H9 (cell line): Measurements from ENCODE around the gene CARD19. TPM values are rescaled to one million over a fixed set of nuclear protein-coding genes. Genes with fewer than 3 reads are reported as not detected.
A peak's percentile ranks its signal among the peaks of the same experiment; 100 is the strongest.

Experiments
- DNase-seq: peaks from one replicate; pipeline ENCODE4 v3.0.0-alpha.2; 2017
- H2AFZ ChIP-seq: one replicate; pipeline ENCODE4 v1.6.1; 2013; ENCODE audit warnings: mild to moderate bottlenecking, low read length, control low read depth, moderate library complexity
- H2AK5ac ChIP-seq: 2 replicates; pipeline ENCODE4 v1.6.1; 2013; ENCODE audit warnings: low read length, control low read depth, mixed read lengths; ENCODE audit not compliant: insufficient read length
- H2BK120ac ChIP-seq: one replicate; pipeline ENCODE4 v1.6.1; 2013; ENCODE audit warnings: low read depth, mild to moderate bottlenecking, low read length, control low read depth, inconsistent platforms; ENCODE audit not compliant: poor library complexity, severe bottlenecking
- H2BK12ac ChIP-seq: 2 replicates; pipeline ENCODE4 v1.6.1; 2013; ENCODE audit warnings: low read length, control low read depth, mixed read lengths, low read depth; ENCODE audit not compliant: insufficient read length
- H2BK15ac ChIP-seq: 2 replicates; pipeline ENCODE4 v1.6.1; 2013; ENCODE audit warnings: low read depth, low read length, control low read depth
- H2BK20ac ChIP-seq: one replicate; pipeline ENCODE4 v1.6.1; 2013; ENCODE audit warnings: low read depth, mild to moderate bottlenecking, low read length, control low read depth, inconsistent platforms; ENCODE audit not compliant: poor library complexity, severe bottlenecking
- H2BK5ac ChIP-seq: 2 replicates; pipeline ENCODE4 v1.6.1; 2013; ENCODE audit warnings: low read length, control low read depth, mixed read lengths; ENCODE audit not compliant: insufficient read length
- H3K14ac ChIP-seq: 2 replicates; pipeline ENCODE4 v1.6.1; 2013; ENCODE audit warnings: low read length, control low read depth; ENCODE audit not compliant: insufficient read depth
- H3K18ac ChIP-seq: 2 replicates; pipeline ENCODE4 v1.6.1; 2013; ENCODE audit warnings: low read depth, mild to moderate bottlenecking, mixed read lengths, low read length, control low read depth; ENCODE audit not compliant: insufficient read length
- H3K23ac ChIP-seq: 2 replicates; pipeline ENCODE4 v1.6.1; 2013; ENCODE audit warnings: low read length, control low read depth, mixed read lengths, low read depth; ENCODE audit not compliant: insufficient read length
- H3K23me2 ChIP-seq: 2 replicates; pipeline ENCODE4 v1.6.1; 2013; ENCODE audit warnings: low read depth, mild to moderate bottlenecking, mixed read lengths, low read length, control low read depth; ENCODE audit not compliant: insufficient read length, poor library complexity, severe bottlenecking
- H3K27ac ChIP-seq: 2 replicates; pipeline ENCODE4 v1.5.1; 2013; ENCODE audit warnings: low read length, control low read depth, mixed read lengths, low read depth; ENCODE audit not compliant: insufficient read length
- H3K27me3 ChIP-seq: 2 replicates; pipeline ENCODE4 v1.6.1; 2013; ENCODE audit warnings: low read length, control low read depth, inconsistent platforms; ENCODE audit not compliant: insufficient read depth
- H3K4ac ChIP-seq: 2 replicates; pipeline ENCODE4 v1.6.1; 2013; ENCODE audit warnings: low read depth, mild to moderate bottlenecking, control low read depth, inconsistent platforms, low read length, moderate library complexity
- H3K4me1 ChIP-seq: 2 replicates; pipeline ENCODE4 v1.6.1; 2013; ENCODE audit warnings: low read length, control low read depth, inconsistent platforms; ENCODE audit not compliant: insufficient read depth
- H3K4me2 ChIP-seq: 2 replicates; pipeline ENCODE4 v1.6.1; 2013; ENCODE audit warnings: low read length, control low read depth, mixed read lengths; ENCODE audit not compliant: insufficient read length, insufficient read depth
- H3K56ac ChIP-seq: 2 replicates; pipeline ENCODE4 v1.6.1; 2013; ENCODE audit warnings: low read depth, mild to moderate bottlenecking, mixed read lengths, low read length, control low read depth; ENCODE audit not compliant: insufficient read length
- H3K79me1 ChIP-seq: 2 replicates; pipeline ENCODE4 v1.6.1; 2013; ENCODE audit warnings: low read depth, mild to moderate bottlenecking, moderate library complexity, low read length, control low read depth, inconsistent platforms; ENCODE audit not compliant: insufficient read depth, poor library complexity, severe bottlenecking
- H3K79me2 ChIP-seq: 2 replicates; pipeline ENCODE4 v1.6.1; 2013; ENCODE audit warnings: low read length, control low read depth, inconsistent platforms; ENCODE audit not compliant: insufficient read depth
- H3K9ac ChIP-seq: 2 replicates; pipeline ENCODE4 v1.6.1; 2013; ENCODE audit warnings: low read length, control low read depth, mixed read lengths; ENCODE audit not compliant: insufficient read length; ENCODE audit errors: extremely low read depth
- H3K9me3 ChIP-seq: one replicate; pipeline ENCODE4 v1.6.1; 2013; ENCODE audit warnings: low read depth, low read length, inconsistent platforms; ENCODE audit not compliant: control insufficient read depth
- H3T11ph ChIP-seq: one replicate; pipeline ENCODE4 v1.6.1; 2013; ENCODE audit warnings: mild to moderate bottlenecking, low read length, control low read depth, inconsistent platforms
- H4K20me1 ChIP-seq: one replicate; pipeline ENCODE4 v1.6.1; 2013; ENCODE audit not compliant: control insufficient read depth, insufficient read length, insufficient read depth
- H4K5ac ChIP-seq: 2 replicates; pipeline ENCODE4 v1.6.1; 2013; ENCODE audit warnings: low read depth, mild to moderate bottlenecking, mixed read lengths, low read length, control low read depth; ENCODE audit not compliant: insufficient read length
- H4K8ac ChIP-seq: replicated peaks from 2 replicates; pipeline ENCODE4 v1.6.1; 2013; ENCODE audit warnings: low read length, control low read depth, mixed read lengths, low read depth; ENCODE audit not compliant: insufficient read length
- H4K91ac ChIP-seq: 2 replicates; pipeline ENCODE4 v1.6.1; 2013; ENCODE audit warnings: low read depth, mild to moderate bottlenecking, moderate library complexity, mixed read lengths, low read length, control low read depth; ENCODE audit not compliant: insufficient read length
- H3K27ac Mint-ChIP-seq, 3 experiments: 2 replicates in 2 of 3; 3 replicates in 1 of 3; pipeline ENCODE4 v1.8.0; 2020 to 2021; ENCODE audit warnings: mixed read lengths in 3 of 3, mild to moderate bottlenecking in 1 of 3, moderate library complexity in 1 of 3
- H3K27me3 Mint-ChIP-seq: 2 replicates; pipeline ENCODE4 v1.8.0; 2021; ENCODE audit warnings: low read depth, mild to moderate bottlenecking, moderate library complexity, mixed read lengths
- H3K36me3 Mint-ChIP-seq, 3 experiments: 2 replicates in 2 of 3; 3 replicates in 1 of 3; pipeline ENCODE4 v1.8.0; 2020 to 2021; ENCODE audit warnings: low read depth in 3 of 3, mixed read lengths in 3 of 3; ENCODE audit not compliant: insufficient read depth in 1 of 3
- H3K4me1 Mint-ChIP-seq, 2 experiments: 2 replicates each; pipeline ENCODE4 v1.8.0; 2020; ENCODE audit warnings: mixed read lengths in 2 of 2
- H3K4me3 Mint-ChIP-seq, 2 experiments: 2 replicates in 1 of 2; 3 replicates in 1 of 2; pipeline ENCODE4 v1.8.0; 2020 to 2021; ENCODE audit warnings: mild to moderate bottlenecking in 2 of 2, mixed read lengths in 2 of 2, moderate library complexity in 1 of 2
- H3K9me3 Mint-ChIP-seq, 2 experiments: 2 replicates in 1 of 2; 3 replicates in 1 of 2; pipeline ENCODE4 v1.8.0; 2020; ENCODE audit warnings: mild to moderate bottlenecking in 2 of 2, mixed read lengths in 2 of 2, moderate library complexity in 1 of 2
- WGBS: extraction: QIAGEN DNeasy Blood & Tissue Kit; methylation state at CpG from one replicate; pipeline ENCODE4 v1.1.7; 2013; ENCODE audit warnings: missing lambda C conversion rate, low lambda C conversion rate, mixed read lengths; ENCODE audit not compliant: insufficient read length; ENCODE audit errors: extremely low coverage; 5-methylcytosine and 5-hydroxymethylcytosine counted together
- total RNA-seq: library from RNA; stranded (reverse); gene quantifications from 2 replicates; pipeline ENCODE4 v1.2.1, GENCODE V29; 2021
- TF ChIP-seq, protein P1 (sequence below): fragments of 200-600 bp; sonication (generic); conservative IDR thresholded peaks from 3 replicates; pipeline ENCODE4 v1.8.0; 2021; ENCODE audit warnings: antibody characterized with exemption, mild to moderate bottlenecking

The CARD19 gene
- total RNA-seq, 1 experiment from 2014 or later: 21.4 TPM

DNA sequence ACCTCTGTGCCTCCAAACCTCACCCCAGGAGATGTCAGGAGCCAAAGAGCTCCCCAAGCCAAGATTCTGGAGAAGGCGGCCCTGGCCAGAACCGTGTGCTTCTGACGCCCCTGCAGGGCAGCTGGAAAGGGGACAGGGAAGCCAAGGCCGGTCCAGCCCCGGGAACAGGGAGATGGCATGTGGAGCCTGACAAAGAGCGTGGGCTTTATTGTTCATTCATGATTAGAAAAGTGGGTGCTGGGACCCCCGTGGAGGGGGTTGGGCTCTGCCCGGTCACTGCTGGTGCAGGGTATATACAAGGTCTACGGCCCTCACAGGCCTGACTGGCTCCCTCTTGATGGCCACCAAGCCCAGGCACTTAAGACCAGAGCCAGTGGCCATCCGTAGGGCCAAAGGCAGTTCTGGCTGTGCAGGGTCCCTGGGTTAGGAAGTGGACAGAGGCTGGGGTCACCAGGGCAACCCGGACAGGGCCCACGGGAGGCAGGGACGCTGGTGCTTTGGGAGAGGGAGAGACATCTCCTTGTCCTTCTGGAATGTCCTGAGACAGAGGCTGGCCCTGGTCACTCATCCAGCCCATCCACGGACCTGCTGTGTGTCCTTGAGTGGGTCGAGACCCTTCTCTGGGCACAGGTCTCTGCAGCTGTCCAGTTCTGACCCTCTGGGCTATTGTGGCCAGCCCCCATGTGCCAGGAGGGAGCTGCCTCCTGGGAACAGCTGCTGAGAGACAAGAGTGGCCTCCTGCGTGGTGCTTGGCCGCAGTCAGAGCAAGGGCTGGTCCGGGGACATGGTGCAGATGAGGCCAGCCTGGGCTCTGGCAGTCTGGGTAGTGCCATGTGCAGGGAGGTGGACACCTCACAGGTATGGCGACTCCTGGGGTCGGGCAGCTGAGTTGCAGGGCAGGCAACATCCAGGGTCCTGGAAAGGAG lies 25.6 kb downstream of the CARD19 start:
- no peaks in the 10 kb centered on the region for H3K9me3 ChIP-seq
- no peaks in the 10 kb centered on the region for H3K9me3 Mint-ChIP-seq
- H3K36me3 Mint-ChIP-seq: peaks cover 4 to 17% (median 15%) of the 10 kb centered on the region in 3 experiments; a peak in 5 of 7 replicates
- no peaks in the 10 kb centered on the region for H3K23me2 ChIP-seq
- H2BK120ac ChIP-seq: no peak overlapping the region
- no peak overlapping the region for H3K14ac ChIP-seq
- H3K27me3 Mint-ChIP-seq: no peaks in the 10 kb centered on the region; the same call in 1 of the 2 replicates
- WGBS: no CpG with 5 or more reads among the region's 20 CpGs
- no peak overlapping the region for H4K91ac ChIP-seq
- H2BK12ac ChIP-seq: no peak overlapping the region
- H3K4me2 ChIP-seq: no peak overlapping the region
- TF ChIP-seq, protein P1, sequence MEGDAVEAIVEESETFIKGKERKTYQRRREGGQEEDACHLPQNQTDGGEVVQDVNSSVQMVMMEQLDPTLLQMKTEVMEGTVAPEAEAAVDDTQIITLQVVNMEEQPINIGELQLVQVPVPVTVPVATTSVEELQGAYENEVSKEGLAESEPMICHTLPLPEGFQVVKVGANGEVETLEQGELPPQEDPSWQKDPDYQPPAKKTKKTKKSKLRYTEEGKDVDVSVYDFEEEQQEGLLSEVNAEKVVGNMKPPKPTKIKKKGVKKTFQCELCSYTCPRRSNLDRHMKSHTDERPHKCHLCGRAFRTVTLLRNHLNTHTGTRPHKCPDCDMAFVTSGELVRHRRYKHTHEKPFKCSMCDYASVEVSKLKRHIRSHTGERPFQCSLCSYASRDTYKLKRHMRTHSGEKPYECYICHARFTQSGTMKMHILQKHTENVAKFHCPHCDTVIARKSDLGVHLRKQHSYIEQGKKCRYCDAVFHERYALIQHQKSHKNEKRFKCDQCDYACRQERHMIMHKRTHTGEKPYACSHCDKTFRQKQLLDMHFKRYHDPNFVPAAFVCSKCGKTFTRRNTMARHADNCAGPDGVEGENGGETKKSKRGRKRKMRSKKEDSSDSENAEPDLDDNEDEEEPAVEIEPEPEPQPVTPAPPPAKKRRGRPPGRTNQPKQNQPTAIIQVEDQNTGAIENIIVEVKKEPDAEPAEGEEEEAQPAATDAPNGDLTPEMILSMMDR: no peak
- H2BK5ac ChIP-seq: no peak overlapping the region
- H3K79me1 ChIP-seq: no peaks in the 10 kb centered on the region
- H3K27me3 ChIP-seq: no peaks in the 10 kb centered on the region
- H3K56ac ChIP-seq: no peak overlapping the region
- no peak overlapping the region for H4K8ac ChIP-seq
- no peak overlapping the region for H2BK20ac ChIP-seq
- no peak overlapping the region for H3T11ph ChIP-seq
- H3K23ac ChIP-seq: no peak overlapping the region
- DNase-seq: peak; percentile 25
- H3K4ac ChIP-seq: no peak overlapping the region
- no peak overlapping the region for H4K5ac ChIP-seq
- H3K4me3 Mint-ChIP-seq: no peak overlapping the region; a peak in 1 of 5 replicates
- H3K27ac ChIP-seq: no peak overlapping the region
- no peaks in the 10 kb centered on the region for H3K4me1 ChIP-seq
- H2AK5ac ChIP-seq: no peak overlapping the region
- no peaks in the 10 kb centered on the region for H4K20me1 ChIP-seq
- H2BK15ac ChIP-seq: no peak overlapping the region
- H3K18ac ChIP-seq: no peak overlapping the region
- no peak overlapping the region for H2AFZ ChIP-seq
- no peaks in the 10 kb centered on the region for H3K79me2 ChIP-seq
- H3K4me1 Mint-ChIP-seq: peaks cover 3 to 20% of the 10 kb centered on the region in 2 experiments
- H3K27ac Mint-ChIP-seq: peak overlapping the region in 1 of 3 experiments; percentile 40; a peak in 1 of 7 replicates
- H3K9ac ChIP-seq: no peak overlapping the region
